Skin epidermis (tissue), 12 donors: ENCODE data around the gene BTRC.

Source experiments
- H3K27ac ChIP-seq, 21 experiments: fragments of 200-600 bp; sonication (generic) in 11 of 21; one replicate each; pipeline ENCODE4 v1.5.0; 2020; ENCODE audit warnings: mild to moderate bottlenecking in 3 of 21, inconsistent platforms in 2 of 21, moderate library complexity in 2 of 21
- H3K4me3 ChIP-seq, 7 experiments: fragments of 200-600 bp; sonication (generic) in 2 of 7; one replicate each; pipeline ENCODE4 v1.5.0; 2020; ENCODE audit warnings: inconsistent platforms in 2 of 7, mild to moderate bottlenecking in 2 of 7, moderate library complexity in 1 of 7

The BTRC gene

DNA sequence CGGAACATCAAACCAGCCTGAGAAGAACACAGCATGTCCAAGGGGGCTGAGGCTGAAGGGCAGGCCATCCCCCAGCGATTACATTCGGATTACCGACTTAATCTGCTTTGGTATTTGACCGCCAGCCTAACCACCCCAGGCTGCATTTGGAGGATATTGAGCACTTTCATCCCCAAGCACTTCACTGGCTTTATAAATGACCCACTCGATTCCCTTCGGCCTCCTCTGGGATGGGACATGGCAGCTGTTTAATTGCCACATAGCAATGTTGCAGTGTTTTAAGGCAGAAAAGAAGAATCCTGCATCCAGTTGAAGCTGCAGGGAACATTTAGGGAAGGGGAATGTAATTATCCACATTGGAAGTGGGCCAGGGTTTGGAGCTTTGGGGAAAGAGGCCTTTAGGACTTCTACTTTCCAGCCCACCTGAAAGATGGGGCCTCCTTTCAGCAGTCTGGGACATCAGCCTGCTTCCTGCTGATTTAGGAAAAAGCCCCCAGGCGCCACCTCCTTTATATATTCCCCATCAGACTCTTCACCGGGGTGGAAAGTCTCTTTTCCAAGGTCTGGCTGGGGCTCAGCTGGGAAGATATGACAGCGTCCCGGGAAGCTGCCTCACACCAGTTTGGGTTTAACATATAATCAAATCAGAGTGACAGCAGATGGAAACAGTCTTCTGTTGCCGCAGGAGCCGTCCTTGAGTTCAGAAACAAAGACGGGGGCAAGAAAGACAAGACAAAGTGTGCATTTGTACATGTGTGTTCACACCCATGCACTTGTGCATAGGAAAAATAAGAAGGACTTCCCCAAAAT is 243.3 kb downstream of the BTRC start:
- Histone ChIP-seq H3K4me3 (no peak overlapping the region), H3K27ac (no peak overlapping the region)

DNA sequence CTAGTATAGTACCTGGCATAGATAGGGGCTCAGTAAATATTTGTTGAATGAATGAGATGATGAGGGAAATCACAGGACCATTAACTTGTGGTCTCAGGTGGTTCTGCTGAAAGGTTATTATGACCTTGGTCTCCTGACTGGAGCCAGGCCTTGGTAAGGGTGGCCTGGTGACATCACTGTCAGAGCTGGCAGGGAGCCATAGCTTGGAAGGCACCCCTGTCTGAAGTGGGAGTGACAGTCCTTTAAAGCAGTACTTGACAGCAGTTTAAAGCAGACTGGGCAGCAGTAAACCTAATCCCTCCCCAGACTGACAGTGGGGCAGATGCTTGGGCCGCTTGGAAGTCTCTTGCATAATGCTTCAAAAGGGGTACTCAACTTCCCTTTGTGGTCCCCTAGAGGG is 247.6 kb downstream of the BTRC start:
- Histone ChIP-seq H3K27ac (no peak overlapping the region), H3K4me3 (no peak overlapping the region)

DNA sequence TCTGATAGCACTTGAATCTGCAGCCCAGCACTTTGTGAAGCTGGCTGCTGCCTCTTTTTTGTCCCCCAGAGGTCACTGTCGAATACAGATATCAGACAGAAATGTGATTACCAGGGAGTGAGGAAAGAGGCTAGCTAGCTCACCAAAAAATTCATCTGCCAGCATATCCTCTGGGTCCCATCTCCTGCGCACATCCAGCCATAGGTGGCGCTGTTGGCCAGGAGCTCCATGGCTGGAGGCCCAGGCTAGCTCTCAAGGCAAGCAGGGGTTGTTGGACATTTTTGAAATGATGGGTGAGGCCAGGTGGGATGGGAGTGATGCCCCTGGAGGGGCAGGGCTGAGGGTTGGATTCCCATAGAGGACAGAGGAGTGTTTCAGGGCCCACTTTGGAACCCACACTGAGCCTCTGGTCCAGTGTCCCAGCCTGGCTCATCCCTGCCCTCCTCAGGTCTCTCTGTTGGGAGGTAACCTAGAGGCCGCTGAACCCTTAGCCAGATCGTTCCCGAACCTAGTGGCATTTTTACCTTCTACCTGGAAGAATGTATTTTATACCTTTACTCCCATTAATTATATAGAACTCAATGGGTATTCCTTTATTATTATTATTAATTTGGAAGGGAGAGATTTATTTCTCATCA is 248.9 kb downstream of the BTRC start:
- Histone ChIP-seq H3K4me3 (no peak overlapping the region), H3K27ac (no peak overlapping the region)
